Duodenal mucosa (tissue), 2 donors: ENCODE data around the gene ZNF620.
"Not testable (repeated sequence)": the region's sequence is repeated elsewhere in the genome, so short reads cannot be mapped to it uniquely, and the experiment has no call there.

Experiments used
- H3K27ac ChIP-seq: one replicate; pipeline ENCODE4 v1.7.0; 2013; ENCODE audit warnings: low read depth, low read length
- H3K27me3 ChIP-seq, 2 donors: one replicate each; pipeline ENCODE4 v1.7.0; 2013; ENCODE audit warnings: low read length in 2 of 2, control low read depth in 1 of 2; ENCODE audit not compliant: insufficient read depth in 2 of 2, control insufficient read depth in 1 of 2
- H3K36me3 ChIP-seq, 2 donors: one replicate each; pipeline ENCODE4 v1.7.0; 2013; ENCODE audit warnings: low read length in 2 of 2, control low read depth in 1 of 2; ENCODE audit not compliant: insufficient read depth in 2 of 2, control insufficient read depth in 1 of 2
- H3K4me1 ChIP-seq, 2 donors: one replicate each; pipeline ENCODE4 v1.7.0; 2013; ENCODE audit warnings: low read length in 2 of 2, control low read depth in 1 of 2; ENCODE audit not compliant: insufficient read depth in 2 of 2, control insufficient read depth in 1 of 2
- H3K4me3 ChIP-seq, 2 donors: one replicate each; pipeline ENCODE4 v1.7.0; 2013; ENCODE audit warnings: low read length in 2 of 2, low read depth in 1 of 2
- H3K9ac ChIP-seq, 2 donors: one replicate each; pipeline ENCODE4 v1.7.0; 2013; ENCODE audit warnings: low read length in 2 of 2, low read depth in 1 of 2
- H3K9me3 ChIP-seq, 2 donors: one replicate each; pipeline ENCODE4 v1.7.0; 2013; ENCODE audit warnings: low read length in 2 of 2, control low read depth in 1 of 2; ENCODE audit not compliant: control insufficient read depth in 1 of 2

Gene ZNF620

GRCh38 chr3:40505599-40506462, at the start of gene ZNF620:
Gene ZNF620 (plus strand): TSS chr3:40506039. CDS start chr3:40506353, 314 bp downstream.
- Histone ChIP-seq H3K27me3 (no peaks in the 10 kb centered on the region), H3K4me1 (peaks cover 6 to 15% of the 10 kb centered on the region in 2 donors), H3K4me3 (peak within 1 kb of the TSS; percentile 90 to 94), H3K9me3 (no peaks in the 10 kb centered on the region), H3K9ac (peak within 1 kb of the TSS; percentile 77 to 88), H3K36me3 (peaks cover 0 to 6% of the 10 kb centered on the region in 2 donors), H3K27ac (peak within 1 kb of the TSS; percentile 35)

DNA sequence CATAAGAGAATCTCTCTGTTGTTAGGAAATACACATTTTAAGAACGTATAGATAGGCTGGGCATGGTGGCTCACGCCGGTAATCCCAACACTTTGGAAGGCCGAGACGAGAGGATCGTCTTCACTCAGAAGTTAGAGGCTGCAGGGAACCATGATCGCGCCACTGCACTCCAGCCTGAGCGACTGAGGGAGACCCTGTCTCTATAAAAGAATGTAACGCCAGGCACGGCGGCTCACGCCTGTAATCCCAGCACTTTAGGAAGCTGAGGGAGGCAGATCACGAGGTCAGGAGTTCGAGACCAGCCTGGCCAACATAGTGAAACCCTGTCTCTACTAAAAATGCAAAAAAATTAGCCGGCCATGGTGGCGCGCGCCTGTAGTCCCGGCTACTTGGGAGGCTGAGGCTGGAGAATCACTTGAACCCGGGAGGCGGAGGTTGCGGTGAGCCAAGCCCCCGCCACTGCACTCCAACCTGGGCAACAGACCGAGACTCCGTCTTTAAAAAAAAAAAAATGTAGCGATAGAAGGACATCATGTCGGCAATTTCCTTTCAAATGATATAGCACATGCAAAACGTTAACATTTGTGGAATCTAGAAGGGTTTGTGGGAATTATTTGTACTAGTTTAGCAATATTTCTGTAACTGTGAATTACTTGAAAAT, 49.4 kb upstream of the ZNF620 start:
- Histone ChIP-seq H3K9ac (peak overlapping the region; percentile 76 to 94), H3K36me3 (peaks cover 16 to 28% of the 10 kb centered on the region in 2 donors), H3K4me3 (peak overlapping the region; percentile 89 to 99), H3K27me3 (no peaks in the 10 kb centered on the region), H3K9me3 (no peaks in the 10 kb centered on the region), H3K27ac (peak overlapping the region; percentile 55), H3K4me1 (peaks cover 30 to 37% of the 10 kb centered on the region in 2 donors)

DNA sequence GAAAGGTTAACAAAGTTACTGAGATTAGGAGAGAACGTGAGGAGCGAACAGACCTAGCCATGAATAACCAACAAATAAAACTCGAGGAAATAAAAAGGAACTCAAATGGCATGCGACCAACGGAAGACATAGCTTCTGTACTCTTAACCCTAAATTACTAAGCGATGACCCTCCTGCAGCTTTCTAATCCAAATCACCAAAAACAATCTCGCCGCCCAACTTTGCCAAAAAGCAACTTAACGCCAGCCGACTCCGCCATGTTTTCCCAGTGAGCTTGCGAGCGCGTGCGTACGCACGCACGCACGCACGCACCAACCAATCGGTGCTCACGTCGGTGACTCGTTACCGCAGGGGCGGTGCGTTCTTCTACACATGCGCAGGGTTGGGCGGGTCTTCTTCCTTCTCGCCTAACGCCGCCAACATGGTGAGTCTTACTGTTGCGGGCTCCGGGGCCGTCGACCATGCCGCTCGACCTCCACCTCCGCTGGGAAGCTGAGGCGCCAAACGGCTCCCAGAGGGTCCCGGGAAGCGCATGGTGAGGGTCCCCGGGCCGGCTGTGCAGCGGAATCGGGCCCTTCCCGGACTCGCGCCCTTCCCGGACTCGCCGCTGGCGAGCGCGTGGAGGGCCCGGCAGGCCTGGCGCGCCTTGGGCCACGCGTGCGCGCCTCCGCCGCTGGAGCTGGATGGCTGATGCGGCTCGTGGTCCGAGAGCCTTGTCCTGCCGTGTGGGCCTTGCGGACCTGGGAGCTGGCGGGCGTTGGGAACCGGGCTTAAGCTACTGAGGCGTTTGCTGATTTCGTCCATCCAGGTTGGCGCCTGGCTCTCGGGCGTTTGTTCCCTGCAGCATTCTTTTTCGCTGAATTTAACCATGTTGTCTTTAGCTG, 48.7 kb upstream of the ZNF620 start, which contains the start of gene RPL14:
TSS of gene RPL14 (plus strand) at position 400 of the 884 bp plus-strand sequence. CDS start at position 533, 133 bp downstream.
- Histone ChIP-seq H3K4me3 (peak within 1 kb of the TSS; percentile 89 to 99), H3K27ac (peak within 1 kb of the TSS; percentile 55), H3K9me3 (no peaks in the 10 kb centered on the region), H3K9ac (peak within 1 kb of the TSS; percentile 76 to 94), H3K4me1 (peaks cover 23 to 34% of the 10 kb centered on the region in 2 donors), H3K27me3 (no peaks in the 10 kb centered on the region), H3K36me3 (peaks cover 16 to 32% of the 10 kb centered on the region in 2 donors)

GRCh38 chr3:40458473-40458872, 47.4 kb upstream of the ZNF620 start:
- H3K27ac ChIP-seq = no peak overlapping the region
- H3K27me3 ChIP-seq = no peaks in the 10 kb centered on the region
- H3K9me3 ChIP-seq = no peaks in the 10 kb centered on the region
- peaks cover 19 to 25% of the 10 kb centered on the region in 2 donors for H3K4me1 ChIP-seq
- H3K4me3 ChIP-seq = peak overlapping the region; percentile 89 to 99
- H3K9ac ChIP-seq = peak overlapping the region in 1 of 2 donors; percentile 76
- H3K36me3 ChIP-seq = peaks cover 16 to 38% of the 10 kb centered on the region in 2 donors

DNA sequence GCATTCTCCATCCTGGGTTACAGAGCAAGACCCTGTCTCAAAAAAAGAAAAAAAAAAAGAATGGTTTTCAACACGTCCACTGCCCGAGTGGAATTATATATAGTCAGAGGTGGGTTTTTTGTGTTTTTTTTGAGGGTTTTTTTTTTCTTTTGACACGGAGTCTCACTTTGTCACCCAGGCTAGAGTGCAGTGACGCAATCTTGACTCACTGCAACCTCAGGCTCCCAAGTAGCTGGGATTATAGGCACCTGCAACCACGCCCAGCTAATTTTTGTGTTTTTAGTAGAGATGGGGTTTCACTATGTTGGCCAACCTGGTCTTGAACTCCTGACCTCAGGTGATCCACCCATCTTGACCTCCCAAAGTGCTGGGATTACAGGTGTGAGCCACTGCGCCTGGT, 45.4 kb upstream of the ZNF620 start:
- H3K4me3 ChIP-seq, H3K27me3 ChIP-seq, H3K9me3 ChIP-seq, H3K27ac ChIP-seq, H3K9ac ChIP-seq: not testable (repeated sequence)
- Histone ChIP-seq H3K36me3 (peaks cover 16 to 45% of the 10 kb centered on the region in 2 donors), H3K4me1 (peaks cover 13 to 21% of the 10 kb centered on the region in 2 donors)

DNA sequence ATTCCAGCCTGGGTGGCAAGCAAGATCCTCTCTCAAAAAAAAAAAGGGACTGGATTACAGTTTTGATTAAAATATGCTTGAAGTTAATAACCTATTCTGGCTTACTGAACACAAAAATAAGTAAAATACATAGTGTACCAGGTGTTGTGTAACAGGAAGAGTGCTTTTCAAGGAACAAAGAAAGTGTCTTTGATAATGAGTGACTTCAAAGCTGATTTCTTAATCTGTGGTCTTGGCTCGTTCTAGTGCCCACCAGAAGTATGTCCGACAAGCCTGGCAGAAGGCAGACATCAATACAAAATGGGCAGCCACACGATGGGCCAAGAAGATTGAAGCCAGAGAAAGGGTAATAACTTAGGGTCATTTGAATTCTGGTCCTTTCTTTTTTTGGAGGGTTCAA, 44.7 kb upstream of the ZNF620 start:
- no peak overlapping the region for H3K9ac ChIP-seq
- H3K27me3 ChIP-seq = no peaks in the 10 kb centered on the region
- no peaks in the 10 kb centered on the region for H3K9me3 ChIP-seq
- H3K4me3 ChIP-seq = no peak overlapping the region
- H3K4me1 ChIP-seq = peaks cover 13 to 20% of the 10 kb centered on the region in 2 donors
- no peak overlapping the region for H3K27ac ChIP-seq
- H3K36me3 ChIP-seq = peaks cover 16 to 45% of the 10 kb centered on the region in 2 donors

DNA sequence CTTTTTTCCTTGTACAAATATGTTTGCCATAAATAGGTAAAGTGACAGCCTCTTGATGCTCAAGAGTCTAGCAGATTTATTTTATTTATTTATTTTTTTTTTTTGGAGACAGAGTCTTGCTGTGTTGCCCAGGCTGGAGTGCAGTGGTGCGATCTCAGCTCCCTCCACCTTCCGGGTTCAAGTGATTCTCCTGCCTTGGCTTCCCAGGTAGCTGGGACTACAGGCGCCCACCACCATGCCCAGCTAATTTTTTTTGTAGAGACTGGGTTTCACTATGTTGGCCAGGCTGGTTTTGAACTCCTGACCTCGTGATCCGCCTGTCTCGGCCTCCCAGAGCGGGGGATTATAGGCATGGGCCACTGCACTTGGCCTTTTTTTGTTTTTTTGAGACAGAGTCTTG, 43.0 kb upstream of the ZNF620 start:
- H3K27me3 ChIP-seq, H3K27ac ChIP-seq, H3K9ac ChIP-seq, H3K9me3 ChIP-seq, H3K4me3 ChIP-seq: not testable (repeated sequence)
- peaks cover 16 to 45% of the 10 kb centered on the region in 2 donors for H3K36me3 ChIP-seq
- peaks cover 11 to 13% of the 10 kb centered on the region in 2 donors for H3K4me1 ChIP-seq

DNA sequence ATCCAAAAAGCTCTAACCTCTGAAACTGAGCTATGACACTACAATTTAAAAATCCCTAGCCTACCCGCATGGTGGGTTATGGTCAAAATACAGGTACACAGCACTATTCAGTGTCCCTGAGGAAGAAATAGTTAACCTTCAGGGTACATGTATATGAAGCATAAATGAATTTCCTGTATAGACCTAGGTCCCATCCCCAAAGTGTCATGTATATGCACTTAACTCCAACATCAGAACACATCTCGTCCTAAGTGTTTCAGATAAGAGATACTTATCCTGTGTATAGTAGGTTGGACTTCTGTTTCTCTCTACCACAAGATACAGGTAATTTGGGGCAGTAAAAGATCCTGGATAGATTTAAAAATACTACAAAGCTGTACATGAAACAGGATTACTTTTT, 42.3 kb upstream of the ZNF620 start:
- H3K4me1 ChIP-seq = peaks cover 4 to 5% of the 10 kb centered on the region in 2 donors
- H3K36me3 ChIP-seq = peaks cover 9 to 43% of the 10 kb centered on the region in 2 donors
- H3K4me3 ChIP-seq = no peak overlapping the region
- H3K27ac ChIP-seq = no peak overlapping the region
- no peaks in the 10 kb centered on the region for H3K9me3 ChIP-seq
- no peaks in the 10 kb centered on the region for H3K27me3 ChIP-seq
- H3K9ac ChIP-seq = no peak overlapping the region

DNA sequence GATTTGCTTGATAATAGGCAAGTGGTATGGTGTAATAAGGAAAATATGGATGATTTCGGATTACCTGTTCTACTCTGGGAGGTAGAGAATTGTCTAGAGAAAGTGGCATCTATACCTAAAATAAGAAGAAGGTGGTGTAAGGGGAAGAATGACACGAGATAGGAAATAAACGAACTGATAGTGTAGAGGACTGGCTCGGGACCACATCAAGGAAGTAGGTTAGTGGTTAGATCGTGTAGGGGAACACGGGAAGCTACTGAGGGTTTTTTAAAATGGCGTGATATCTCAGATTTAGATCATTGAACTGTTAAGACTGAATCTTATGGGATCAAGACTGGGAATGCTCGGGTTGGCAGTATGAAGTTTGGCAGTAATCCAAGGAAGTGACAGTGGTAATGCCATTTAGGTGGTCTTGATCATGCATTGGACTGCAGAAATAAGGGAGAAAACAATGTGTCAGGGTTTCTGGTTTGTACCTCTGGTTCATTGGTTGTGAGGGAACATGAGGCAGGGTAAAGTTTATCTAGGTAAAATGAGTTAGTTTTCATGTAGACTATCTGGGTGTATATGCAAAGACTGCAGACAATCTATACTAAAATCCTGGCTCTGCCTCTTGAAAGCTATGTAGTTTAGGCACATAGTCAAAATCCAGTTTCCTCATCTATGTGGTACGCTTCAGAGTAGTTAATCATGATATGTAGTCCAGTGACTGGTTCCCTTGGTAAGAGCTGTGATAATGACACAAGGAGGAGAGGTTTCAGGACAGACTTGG, 41.3 kb upstream of the ZNF620 start:
- Histone ChIP-seq H3K27ac (no peak overlapping the region), H3K9ac (no peak overlapping the region), H3K36me3 (peaks cover 7 to 35% of the 10 kb centered on the region in 2 donors)

More for the DNA sequence above, 41.3 kb upstream of the ZNF620 start:
- no peaks in the 10 kb centered on the region for H3K9me3 ChIP-seq
- no peaks in the 10 kb centered on the region for H3K4me1 ChIP-seq
- no peaks in the 10 kb centered on the region for H3K27me3 ChIP-seq
- no peak overlapping the region for H3K4me3 ChIP-seq
